HG03457 (cell line): ENCODE data around the gene SPCS1.
A peak's percentile ranks its signal among the peaks of the same experiment; 100 is the strongest.

Experiments used
- ATAC-seq: cut with Tn5 transposase; IDR thresholded peaks from one replicate; pipeline ENCODE4 v1.9.1; 2021; ENCODE audit warnings: moderate number of reproducible peaks; ENCODE audit not compliant: unreplicated experiment

SPCS1 gene

GRCh38 chr3:52694528-52695189 lies 11.2 kb upstream of the SPCS1 start:
- ATAC-seq, result no peak

GRCh38 chr3:52695798-52696671 lies 9.9 kb upstream of the SPCS1 start:
- no peak for ATAC-seq

- ATAC-seq, result no peak
These were observed 8.9 kb upstream of the SPCS1 start for GRCh38 chr3:52696830-52697631.

- no peak for ATAC-seq
These were observed 8.3 kb upstream of the SPCS1 start for GRCh38 chr3:52697632-52697965.

GRCh38 chr3:52703341-52703740 lies 2.6 kb upstream of the SPCS1 start:
- no peak for ATAC-seq

- peak; percentile 3 for ATAC-seq
These were observed 1.1 kb upstream of the SPCS1 start for GRCh38 chr3:52704611-52705437.

- ATAC-seq, result no peak
These were observed 543 bp upstream of the SPCS1 start for GRCh38 chr3:52705438-52705687.

GRCh38 chr3:52707585-52707984 lies 1.7 kb downstream of the SPCS1 start:
- no peak for ATAC-seq

- ATAC-seq, result no peak
These were observed 4.6 kb downstream of the SPCS1 start for GRCh38 chr3:52710512-52710911.

- no peak for ATAC-seq
These were observed 6.6 kb downstream of the SPCS1 start for GRCh38 chr3:52712291-52713212.

GRCh38 chr3:52714335-52715302 lies 8.7 kb downstream of the SPCS1 start:
- no peak for ATAC-seq

- ATAC-seq, result no peak
These were observed 9.9 kb downstream of the SPCS1 start for GRCh38 chr3:52715714-52716305.

- no peak for ATAC-seq
These were observed 13.7 kb downstream of the SPCS1 start for GRCh38 chr3:52719618-52720017.

- no peak for ATAC-seq
These were observed 15.3 kb downstream of the SPCS1 start for GRCh38 chr3:52721002-52721729.

- ATAC-seq, result no peak
These were observed 15.8 kb downstream of the SPCS1 start for GRCh38 chr3:52721730-52722008.

- ATAC-seq, result no peak
These were observed 16.6 kb downstream of the SPCS1 start for GRCh38 chr3:52722491-52722890.

GRCh38 chr3:52723935-52724334 lies 18.0 kb downstream of the SPCS1 start:
- ATAC-seq, result no peak

GRCh38 chr3:52724511-52724910 lies 18.6 kb downstream of the SPCS1 start:
- no peak for ATAC-seq
